Parathyroid adenoma (tissue), 2 donors: ENCODE data around the gene ZER1.

ENCODE experiments used
- H2AFZ ChIP-seq: fragments of 300-600 bp; sonication (generic); one replicate; pipeline ENCODE4 v1.7.0; 2017; ENCODE audit warnings: antibody characterized with exemption, mild to moderate bottlenecking
- H3K27ac ChIP-seq: fragments of 300-600 bp; sonication (generic); one replicate; pipeline ENCODE4 v1.7.0; 2017
- H3K27me3 ChIP-seq: fragments of 300-600 bp; sonication (generic); one replicate; pipeline ENCODE4 v1.7.0; 2017; ENCODE audit warnings: low read length; ENCODE audit not compliant: control insufficient read depth, insufficient read depth
- H3K36me3 ChIP-seq: fragments of 300-600 bp; sonication (generic); one replicate; pipeline ENCODE4 v1.7.0; 2017; ENCODE audit warnings: low read length; ENCODE audit not compliant: control insufficient read depth, insufficient read depth
- H3K4me1 ChIP-seq: fragments of 300-600 bp; sonication (generic); one replicate; pipeline ENCODE4 v1.7.0; 2017; ENCODE audit warnings: control low read depth
- H3K4me2 ChIP-seq: fragments of 300-600 bp; sonication (generic); one replicate; pipeline ENCODE4 v1.7.0; 2017; ENCODE audit warnings: low read length
- H3K4me3 ChIP-seq: fragments of 300-600 bp; sonication (generic); one replicate; pipeline ENCODE4 v1.7.0; 2017; ENCODE audit warnings: low read depth, low read length
- H3K79me2 ChIP-seq: fragments of 300-600 bp; sonication (generic); one replicate; pipeline ENCODE4 v1.7.0; 2017; ENCODE audit warnings: control low read depth
- H3K9ac ChIP-seq: fragments of 300-600 bp; sonication (generic); one replicate; pipeline ENCODE4 v1.7.0; 2017; ENCODE audit warnings: mild to moderate bottlenecking
- H3K9me3 ChIP-seq: fragments of 300-600 bp; sonication (generic); one replicate; pipeline ENCODE4 v1.7.0; 2017; ENCODE audit warnings: low read length; ENCODE audit not compliant: control insufficient read depth
- TF ChIP-seq, protein P1 (sequence below): fragments of 300-600 bp; sonication (generic); IDR thresholded peaks from one replicate; pipeline ENCODE4 v1.7.0; 2017; ENCODE audit warnings: antibody characterized with exemption, mild to moderate bottlenecking
- donor health status: primary hyperparathyroidism.

Gene ZER1

DNA sequence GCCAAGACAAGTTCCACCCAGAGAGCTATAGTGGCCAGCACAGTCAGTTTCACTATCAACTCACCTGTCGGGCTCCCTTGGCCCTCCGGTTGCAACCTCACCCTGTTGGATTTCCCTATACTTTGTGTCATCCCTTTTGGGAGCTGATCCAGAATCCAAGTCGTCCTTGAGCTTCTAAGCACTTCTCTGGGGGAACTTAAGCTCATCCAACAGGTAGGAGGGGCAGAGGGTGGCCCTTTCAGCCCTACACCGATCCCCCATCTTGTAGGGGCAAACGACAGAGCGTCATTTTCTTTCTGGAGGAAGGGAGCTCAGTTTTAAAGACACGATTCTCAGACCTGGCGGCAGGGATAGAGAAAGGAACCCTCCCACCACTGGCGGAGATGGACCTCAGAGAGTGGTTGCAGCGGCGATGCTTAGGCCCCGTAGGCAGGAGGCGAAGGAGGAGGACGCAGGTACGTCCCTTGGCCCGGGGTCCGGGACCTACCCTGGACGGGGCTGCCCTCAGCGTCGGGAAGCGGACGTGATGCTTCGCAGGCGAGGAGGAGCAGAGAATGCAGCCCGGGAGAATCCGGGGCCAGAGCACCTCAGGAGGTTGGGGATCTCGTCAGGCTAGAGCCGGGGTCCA is 519 bp downstream of the ZER1 start:
- Histone ChIP-seq H3K79me2 (peaks cover 25% of the 10 kb centered on the region), H3K9me3 (no peaks in the 10 kb centered on the region), H3K4me1 (no peaks in the 10 kb centered on the region), H2AFZ (peak overlapping the region; percentile 96), H3K9ac (peak overlapping the region; percentile 72), H3K27me3 (no peaks in the 10 kb centered on the region), H3K4me2 (peak overlapping the region; percentile 84), H3K4me3 (peak overlapping the region; percentile 92), H3K36me3 (no peaks in the 10 kb centered on the region), H3K27ac (peak overlapping the region; percentile 79)
- TF ChIP-seq, protein P1, sequence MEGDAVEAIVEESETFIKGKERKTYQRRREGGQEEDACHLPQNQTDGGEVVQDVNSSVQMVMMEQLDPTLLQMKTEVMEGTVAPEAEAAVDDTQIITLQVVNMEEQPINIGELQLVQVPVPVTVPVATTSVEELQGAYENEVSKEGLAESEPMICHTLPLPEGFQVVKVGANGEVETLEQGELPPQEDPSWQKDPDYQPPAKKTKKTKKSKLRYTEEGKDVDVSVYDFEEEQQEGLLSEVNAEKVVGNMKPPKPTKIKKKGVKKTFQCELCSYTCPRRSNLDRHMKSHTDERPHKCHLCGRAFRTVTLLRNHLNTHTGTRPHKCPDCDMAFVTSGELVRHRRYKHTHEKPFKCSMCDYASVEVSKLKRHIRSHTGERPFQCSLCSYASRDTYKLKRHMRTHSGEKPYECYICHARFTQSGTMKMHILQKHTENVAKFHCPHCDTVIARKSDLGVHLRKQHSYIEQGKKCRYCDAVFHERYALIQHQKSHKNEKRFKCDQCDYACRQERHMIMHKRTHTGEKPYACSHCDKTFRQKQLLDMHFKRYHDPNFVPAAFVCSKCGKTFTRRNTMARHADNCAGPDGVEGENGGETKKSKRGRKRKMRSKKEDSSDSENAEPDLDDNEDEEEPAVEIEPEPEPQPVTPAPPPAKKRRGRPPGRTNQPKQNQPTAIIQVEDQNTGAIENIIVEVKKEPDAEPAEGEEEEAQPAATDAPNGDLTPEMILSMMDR: no peak

DNA sequence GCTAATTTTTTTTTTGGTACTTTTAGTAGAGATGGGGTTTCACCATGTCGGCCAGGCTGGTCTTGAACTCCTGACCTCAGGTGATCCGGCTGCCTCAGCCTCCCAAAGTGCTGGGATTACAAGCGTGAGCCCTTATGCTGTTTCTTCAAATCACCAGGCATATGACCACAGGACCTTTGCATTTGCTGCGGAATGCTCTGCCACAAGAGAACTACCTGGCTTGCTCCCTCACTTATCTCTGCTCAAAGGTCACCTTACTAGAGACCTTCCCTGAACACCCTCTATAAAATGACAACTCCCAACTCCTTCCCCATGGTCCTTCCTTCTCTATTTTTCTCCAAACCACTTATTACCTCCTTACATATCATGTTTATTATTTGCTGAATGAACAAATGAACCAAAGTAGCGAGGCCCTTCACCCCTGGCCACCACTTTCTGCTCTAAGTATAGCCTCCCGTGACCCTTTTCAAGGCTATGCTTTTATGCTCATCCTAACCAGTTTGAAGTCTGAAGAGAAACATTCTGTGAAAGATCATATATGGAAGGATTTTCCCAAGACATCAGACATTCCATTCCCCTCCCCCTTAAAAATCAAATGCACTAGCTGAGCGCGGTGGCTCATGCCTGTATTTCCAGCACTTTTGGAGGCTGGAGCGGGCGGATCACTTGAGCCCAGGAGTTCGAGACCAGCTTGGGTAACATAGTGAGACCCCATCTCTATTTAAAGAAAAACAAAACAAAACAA is 1.3 kb downstream of the ZER1 start:
- TF ChIP-seq, protein P1: no peak
- Histone ChIP-seq H2AFZ (no peak overlapping the region), H3K27me3 (no peaks in the 10 kb centered on the region), H3K9me3 (no peaks in the 10 kb centered on the region), H3K4me2 (peak overlapping the region; percentile 84), H3K79me2 (peaks cover 25% of the 10 kb centered on the region), H3K4me1 (no peaks in the 10 kb centered on the region), H3K36me3 (no peaks in the 10 kb centered on the region), H3K9ac (peak overlapping the region; percentile 72), H3K4me3 (peak overlapping the region; percentile 92), H3K27ac (peak overlapping the region; percentile 79)

DNA sequence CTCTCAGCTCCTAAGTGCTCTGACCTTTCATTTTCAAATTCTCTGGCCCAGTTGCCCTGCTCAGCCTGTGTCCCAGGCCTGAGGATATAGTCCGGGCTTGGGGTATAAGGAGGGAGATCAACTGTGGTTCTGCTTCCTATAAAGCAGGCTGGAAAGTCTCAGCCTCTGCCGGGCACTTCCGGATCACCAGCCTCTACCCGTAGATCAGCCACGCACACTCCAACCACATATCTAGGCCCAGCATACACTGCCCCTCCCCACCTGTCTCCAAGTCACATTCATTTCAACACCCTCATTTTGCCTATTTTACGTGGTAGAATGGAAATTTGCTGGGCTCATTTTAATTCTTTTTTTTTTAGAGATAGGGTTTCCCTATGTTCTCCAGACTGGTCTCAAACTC is 3.1 kb downstream of the ZER1 start:
- no peak overlapping the region for H3K27ac ChIP-seq
- peaks cover 28% of the 10 kb centered on the region for H3K79me2 ChIP-seq
- H3K4me3 ChIP-seq: no peak overlapping the region
- TF ChIP-seq, protein P1: no peak
- no peak overlapping the region for H3K9ac ChIP-seq
- H3K4me2 ChIP-seq: no peak overlapping the region
- no peaks in the 10 kb centered on the region for H3K36me3 ChIP-seq
- H3K4me1 ChIP-seq: no peaks in the 10 kb centered on the region
- no peak overlapping the region for H2AFZ ChIP-seq
- no peaks in the 10 kb centered on the region for H3K27me3 ChIP-seq
- H3K9me3 ChIP-seq: no peaks in the 10 kb centered on the region

DNA sequence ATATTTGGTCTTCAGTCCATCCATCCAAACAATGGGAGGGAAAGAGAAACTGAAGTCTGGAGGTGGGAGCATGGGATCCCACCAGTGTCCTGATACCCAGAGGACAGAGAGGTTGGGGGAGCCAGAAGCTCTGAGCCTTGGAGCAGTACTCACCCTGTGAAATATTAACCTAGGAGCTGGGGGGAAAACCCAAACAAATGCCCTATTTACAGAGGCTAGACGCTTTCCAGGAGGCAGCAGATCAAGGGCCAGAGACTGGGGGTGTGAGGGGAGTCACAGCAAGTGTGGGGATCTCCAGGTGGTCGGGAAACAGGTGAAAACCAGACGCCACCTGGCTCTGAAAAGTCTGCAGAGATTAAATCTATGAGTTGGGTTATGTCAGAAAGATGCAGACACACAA is 6.2 kb downstream of the ZER1 start:
- Histone ChIP-seq H3K27ac (no peak overlapping the region), H3K4me2 (no peak overlapping the region), H3K4me1 (no peaks in the 10 kb centered on the region), H3K79me2 (peaks cover 19% of the 10 kb centered on the region), H3K4me3 (no peak overlapping the region), H3K9ac (no peak overlapping the region), H2AFZ (no peak overlapping the region), H3K27me3 (no peaks in the 10 kb centered on the region), H3K36me3 (no peaks in the 10 kb centered on the region), H3K9me3 (no peaks in the 10 kb centered on the region)
- TF ChIP-seq, protein P1: no peak
